Jurkat, Clone E6-1 (cell line): Measurements from ENCODE around the gene ITIH3.

Experiments used
- DNase-seq: peaks from one replicate; pipeline ENCODE4 v3.0.0-alpha.2; 2011; ENCODE audit warnings: low read depth, low spot score
- H3K4me3 ChIP-seq: 2 replicates; pipeline ENCODE4 v1.5.1; 2011; ENCODE audit warnings: mild to moderate bottlenecking, low read length, control low read depth, moderate library complexity

ITIH3 gene

GRCh38 chr3:52792413-52792812 lies 2.2 kb upstream of the ITIH3 start:
- DNase-seq = no peak
- H3K4me3 ChIP-seq = no peak overlapping the region

- no peak overlapping the region for H3K4me3 ChIP-seq
- DNase-seq = no peak
Observed at GRCh38 chr3:52792961-52793695, 1.5 kb upstream of the ITIH3 start.

GRCh38 chr3:52793702-52794611 lies 639 bp upstream of the ITIH3 start:
- no peak for DNase-seq

GRCh38 chr3:52795298-52795900 lies 803 bp downstream of the ITIH3 start:
- no peak for DNase-seq

More at GRCh38 chr3:52793702-52794611, 639 bp upstream of the ITIH3 start:
- no peak overlapping the region for H3K4me3 ChIP-seq

GRCh38 chr3:52796411-52796810 lies 1.8 kb downstream of the ITIH3 start:
- no peak for DNase-seq
- H3K4me3 ChIP-seq = no peak overlapping the region

More at GRCh38 chr3:52795298-52795900, 803 bp downstream of the ITIH3 start:
- H3K4me3 ChIP-seq = no peak overlapping the region

- DNase-seq = no peak
Observed at GRCh38 chr3:52798376-52798977, 3.9 kb downstream of the ITIH3 start.

GRCh38 chr3:52798978-52799476 lies 4.4 kb downstream of the ITIH3 start:
- peak; percentile 36 for DNase-seq
- H3K4me3 ChIP-seq = no peak overlapping the region

More at GRCh38 chr3:52798376-52798977, 3.9 kb downstream of the ITIH3 start:
- H3K4me3 ChIP-seq = no peak overlapping the region

- no peak overlapping the region for H3K4me3 ChIP-seq
- no peak for DNase-seq
Observed at GRCh38 chr3:52800079-52800478, 5.5 kb downstream of the ITIH3 start.

GRCh38 chr3:52801839-52802238 lies 7.2 kb downstream of the ITIH3 start:
- DNase-seq = no peak
- no peak overlapping the region for H3K4me3 ChIP-seq

GRCh38 chr3:52805270-52806039 lies 10.9 kb downstream of the ITIH3 start:
- peak overlapping the region; percentile 9 for H3K4me3 ChIP-seq
- peak; percentile 86 for DNase-seq

- no peak for DNase-seq
- no peak overlapping the region for H3K4me3 ChIP-seq
Observed at GRCh38 chr3:52809149-52809548, 14.6 kb downstream of the ITIH3 start.

GRCh38 chr3:52809662-52810377 lies 15.2 kb downstream of the ITIH3 start:
- H3K4me3 ChIP-seq = peak overlapping the region; percentile 29
- DNase-seq = peak; percentile 97

GRCh38 chr3:52810923-52811322 lies 16.3 kb downstream of the ITIH3 start:
- DNase-seq = no peak
- no peak overlapping the region for H3K4me3 ChIP-seq

- H3K4me3 ChIP-seq = no peak overlapping the region
- peak; percentile 40 for DNase-seq
Observed at GRCh38 chr3:52811452-52812011, 16.9 kb downstream of the ITIH3 start.

GRCh38 chr3:52813810-52814209 lies 19.2 kb downstream of the ITIH3 start:
- no peak for DNase-seq
- H3K4me3 ChIP-seq = no peak overlapping the region

- DNase-seq = no peak
- H3K4me3 ChIP-seq = no peak overlapping the region
Observed at GRCh38 chr3:52816199-52816598, 21.6 kb downstream of the ITIH3 start.

- H3K4me3 ChIP-seq = no peak overlapping the region
- DNase-seq = no peak
Observed at GRCh38 chr3:52816654-52817053, 22.1 kb downstream of the ITIH3 start.

GRCh38 chr3:52817221-52817620 lies 22.6 kb downstream of the ITIH3 start:
- no peak overlapping the region for H3K4me3 ChIP-seq
- DNase-seq = no peak
